Karpas-422 (cell line): ENCODE data around the gene SPACA5. TPM values are rescaled to one million over a fixed set of nuclear protein-coding genes. Genes with fewer than 3 reads are reported as not detected.
"Not testable (repeated sequence)": the region's sequence is repeated elsewhere in the genome, so short reads cannot be mapped to it uniquely, and the experiment has no call there.

ENCODE experiments used
- DNase-seq: peaks from one replicate; pipeline ENCODE4 v3.0.0-alpha.2; 2015
- H2AFZ ChIP-seq: fragments of 200-600 bp; sonication (generic); 2 replicates; pipeline ENCODE4 v1.6.1; 2014; ENCODE audit warnings: antibody characterized with exemption, low read length, mixed read lengths
- H3K27ac ChIP-seq: fragments of 200-600 bp; sonication (generic); 2 replicates; pipeline ENCODE4 v1.5.1; 2014; ENCODE audit warnings: mild to moderate bottlenecking, low read length, moderate library complexity
- H3K27me3 ChIP-seq: fragments of 200-600 bp; sonication (generic); 2 replicates; pipeline ENCODE4 v1.6.1; 2014; ENCODE audit warnings: low read length, mixed read lengths
- H3K36me3 ChIP-seq: fragments of 200-600 bp; sonication (generic); 2 replicates; pipeline ENCODE4 v1.6.1; 2014; ENCODE audit warnings: low read length, mixed read lengths; ENCODE audit not compliant: insufficient read depth
- H3K4me1 ChIP-seq: fragments of 200-600 bp; sonication (generic); 2 replicates; pipeline ENCODE4 v1.6.1; 2014; ENCODE audit warnings: mild to moderate bottlenecking, low read length, mixed read lengths
- H3K4me2 ChIP-seq: fragments of 200-600 bp; sonication (generic); 2 replicates; pipeline ENCODE4 v1.6.1; 2014; ENCODE audit warnings: low read length, low read depth, mild to moderate bottlenecking; ENCODE audit not compliant: poor library complexity, severe bottlenecking
- H3K4me3 ChIP-seq: fragments of 200-600 bp; sonication (generic); 2 replicates; pipeline ENCODE4 v1.5.1; 2014; ENCODE audit warnings: mild to moderate bottlenecking, antibody characterized with exemption, low read length, mixed read lengths
- H3K79me2 ChIP-seq: fragments of 200-600 bp; sonication (generic); 2 replicates; pipeline ENCODE4 v1.6.1; 2014; ENCODE audit warnings: mild to moderate bottlenecking, low read length, mixed read lengths
- H3K9ac ChIP-seq: fragments of 200-600 bp; sonication (generic); 2 replicates; pipeline ENCODE4 v1.6.0; 2014; ENCODE audit warnings: low read length
- H3K9me2 ChIP-seq: fragments of 200-600 bp; sonication (generic), shearing (Covaris generic); replicated peaks from 2 replicates; pipeline ENCODE4 v1.6.0; 2014; ENCODE audit warnings: mild to moderate bottlenecking, low read length, moderate library complexity; ENCODE audit not compliant: insufficient read depth
- H3K9me3 ChIP-seq: fragments of 300-700, 200-600 bp; sonication (generic); 2 replicates; pipeline ENCODE4 v1.6.1; 2014; ENCODE audit warnings: low read length, mixed read lengths
- H4K20me1 ChIP-seq: fragments of 200-600 bp; sonication (generic); 2 replicates; pipeline ENCODE4 v1.6.1; 2014; ENCODE audit warnings: mild to moderate bottlenecking, antibody characterized with exemption, low read length, low read depth; ENCODE audit not compliant: insufficient read depth
- total RNA-seq: library from RNA; depleted of rRNA; stranded (reverse); fragments of >200 nt; shearing (Covaris generic); gene quantifications from 2 replicates; pipeline ENCODE4 v1.2.3, GENCODE V29; 2014; ENCODE audit warnings: low replicate concordance; rRNA removed

SPACA5 gene
- not detected in 2 replicates for total RNA-seq

DNA sequence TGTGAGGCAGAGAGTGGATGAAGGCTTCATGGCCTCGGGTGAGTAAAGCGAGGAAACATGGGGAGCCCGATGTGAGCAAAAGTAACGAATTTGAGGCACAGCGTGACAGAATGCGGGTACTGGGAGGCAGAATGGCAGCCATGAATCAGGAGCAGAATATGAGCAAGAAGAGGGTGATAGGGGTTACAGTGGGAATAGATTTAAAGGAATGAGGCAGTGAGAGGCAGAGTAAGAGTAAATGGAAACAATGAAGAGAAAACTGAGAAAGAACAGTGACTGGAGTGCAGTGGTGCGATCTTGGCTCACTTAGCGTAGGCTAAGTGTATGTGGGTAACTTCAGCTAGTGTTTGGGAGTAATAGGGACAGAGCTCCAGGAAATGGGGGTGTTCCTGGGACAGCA lies at the start of gene SPACA5:
TSS of gene SPACA5 (plus strand) at position 301 of the 400 bp plus-strand sequence. CDS start 815 bp downstream, outside the sequence.
- peaks cover 15% of the 10 kb centered on the region for H3K79me2 ChIP-seq
- H3K36me3 ChIP-seq, H3K4me2 ChIP-seq, H3K9me3 ChIP-seq, H3K4me1 ChIP-seq, H3K4me3 ChIP-seq, H3K9ac ChIP-seq, H3K27me3 ChIP-seq, H3K9me2 ChIP-seq, H3K27ac ChIP-seq, H2AFZ ChIP-seq, DNase-seq, H4K20me1 ChIP-seq: not testable (repeated sequence)

DNA sequence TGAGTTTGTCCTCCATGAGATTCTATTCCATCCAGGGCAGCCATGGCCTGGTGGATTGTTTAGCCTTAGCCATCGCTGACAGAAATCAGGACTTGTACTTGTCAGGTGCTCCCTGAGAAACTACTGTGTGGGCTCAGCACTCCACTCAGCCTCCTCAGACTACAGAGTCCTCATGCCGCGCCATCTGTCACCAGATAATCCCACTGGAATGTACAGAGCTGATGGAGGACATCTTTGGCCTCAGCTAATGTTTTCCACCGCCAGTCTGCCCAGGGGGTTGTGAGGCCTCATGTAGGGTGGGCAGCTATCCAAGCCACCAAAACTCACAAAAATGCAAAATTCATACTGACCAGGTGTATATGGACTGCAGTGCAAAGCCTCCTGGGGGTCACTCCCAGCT lies 48.6 kb upstream of the SPACA5 start:
- H3K4me1 ChIP-seq, result peaks cover 15% of the 10 kb centered on the region
- H3K4me3 ChIP-seq, H3K27ac ChIP-seq, H3K36me3 ChIP-seq, H3K9ac ChIP-seq, DNase-seq, H3K27me3 ChIP-seq, H4K20me1 ChIP-seq, H3K9me3 ChIP-seq, H3K4me2 ChIP-seq, H3K79me2 ChIP-seq, H2AFZ ChIP-seq, H3K9me2 ChIP-seq: not testable (repeated sequence)

DNA sequence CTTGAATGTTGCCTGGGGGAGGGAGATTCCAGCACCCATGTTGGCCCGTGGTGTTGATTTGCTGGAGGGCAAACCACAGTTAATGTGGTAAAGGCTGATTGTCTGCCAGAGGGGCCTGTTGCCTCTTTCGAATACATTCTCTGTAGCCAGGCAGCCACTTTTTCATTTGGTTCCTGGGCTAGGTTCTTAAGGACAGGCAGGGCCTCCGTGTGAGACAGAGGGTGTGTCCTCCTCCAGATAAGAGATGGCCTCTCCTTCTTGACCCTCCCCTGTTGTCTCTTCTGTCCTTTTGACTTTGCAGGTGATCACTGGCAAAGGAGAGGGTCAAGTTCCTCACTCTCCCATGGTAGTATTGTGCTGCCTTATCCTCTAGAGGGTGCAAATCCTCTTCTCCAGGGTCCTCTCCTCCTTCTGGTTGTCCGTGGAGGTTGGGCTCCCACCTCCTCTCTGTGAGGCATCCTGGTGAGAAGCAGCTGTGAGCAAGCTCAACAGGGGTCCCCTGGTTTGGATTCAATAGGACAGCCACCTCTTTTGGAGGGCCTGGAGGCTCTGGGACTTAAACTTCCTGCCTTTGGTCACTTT lies 47.9 kb upstream of the SPACA5 start:
- H3K4me3 ChIP-seq, result no peak overlapping the region
- peaks cover 15% of the 10 kb centered on the region for H3K4me1 ChIP-seq
- no peaks in the 10 kb centered on the region for H3K27me3 ChIP-seq
- no peak overlapping the region for H3K9ac ChIP-seq
- H3K9me3 ChIP-seq, result no peaks in the 10 kb centered on the region
- H3K36me3 ChIP-seq, result no peaks in the 10 kb centered on the region
- H2AFZ ChIP-seq, result no peak overlapping the region
- DNase-seq, result peak; percentile 69
- no peaks in the 10 kb centered on the region for H3K79me2 ChIP-seq
- no peak overlapping the region for H3K4me2 ChIP-seq
- no peaks in the 10 kb centered on the region for H3K9me2 ChIP-seq
- H3K27ac ChIP-seq, result no peak overlapping the region
- no peaks in the 10 kb centered on the region for H4K20me1 ChIP-seq

DNA sequence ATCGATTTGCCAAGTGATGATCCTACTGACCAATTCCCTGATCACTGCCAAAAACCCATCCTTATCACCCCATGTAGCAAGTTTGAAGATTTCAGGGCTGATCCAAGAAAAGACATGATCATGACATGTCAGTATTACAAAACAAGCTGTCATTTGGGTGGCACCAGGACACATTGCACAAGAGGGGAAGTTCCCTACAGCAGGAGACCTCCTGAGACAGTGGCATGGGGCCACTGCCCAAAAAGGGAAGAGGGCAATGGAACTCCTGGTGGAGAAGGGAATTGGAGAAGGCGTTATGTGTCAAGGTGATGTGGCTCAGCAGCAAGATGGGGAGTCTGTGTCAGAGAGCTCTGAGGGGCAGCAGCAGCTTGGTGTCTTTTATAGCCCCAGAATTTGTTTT lies 46.4 kb upstream of the SPACA5 start:
- no peaks in the 10 kb centered on the region for H4K20me1 ChIP-seq
- no peaks in the 10 kb centered on the region for H3K79me2 ChIP-seq
- no peak overlapping the region for H3K9ac ChIP-seq
- no peak overlapping the region for H2AFZ ChIP-seq
- DNase-seq, result no peak
- H3K27ac ChIP-seq, result no peak overlapping the region
- H3K27me3 ChIP-seq, result no peaks in the 10 kb centered on the region
- peaks cover 15% of the 10 kb centered on the region for H3K4me1 ChIP-seq
- H3K4me3 ChIP-seq, result no peak overlapping the region
- no peaks in the 10 kb centered on the region for H3K9me3 ChIP-seq
- H3K36me3 ChIP-seq, result no peaks in the 10 kb centered on the region
- H3K9me2 ChIP-seq, result no peaks in the 10 kb centered on the region
- peak overlapping the region; percentile 40 for H3K4me2 ChIP-seq

DNA sequence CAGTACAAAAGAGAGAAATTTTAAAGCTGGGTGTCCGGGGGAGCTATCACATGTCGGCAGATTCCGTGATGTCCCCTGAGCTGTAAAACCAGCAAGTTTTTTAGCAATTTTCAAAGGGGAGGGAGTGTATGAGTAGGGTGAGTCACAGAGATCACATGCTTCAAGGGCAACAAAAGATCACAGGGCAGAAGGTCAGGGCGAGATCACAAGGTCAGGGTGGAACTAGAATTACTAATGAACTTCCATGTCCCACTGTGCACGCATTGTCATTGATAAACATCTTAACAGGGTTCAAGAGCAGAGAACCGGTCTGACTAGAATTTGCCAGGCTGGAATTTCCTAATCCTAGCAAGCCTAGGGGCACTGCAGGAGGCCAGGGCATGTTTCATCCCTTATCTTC lies 45.0 kb upstream of the SPACA5 start:
- not testable (repeated sequence) for H3K27ac ChIP-seq, H3K9me2 ChIP-seq, H3K4me3 ChIP-seq, H4K20me1 ChIP-seq, H3K9ac ChIP-seq, H3K4me2 ChIP-seq, H3K79me2 ChIP-seq, H3K36me3 ChIP-seq, H3K9me3 ChIP-seq, H3K27me3 ChIP-seq, DNase-seq, H2AFZ ChIP-seq
- H3K4me1 ChIP-seq, result peaks cover 15% of the 10 kb centered on the region

DNA sequence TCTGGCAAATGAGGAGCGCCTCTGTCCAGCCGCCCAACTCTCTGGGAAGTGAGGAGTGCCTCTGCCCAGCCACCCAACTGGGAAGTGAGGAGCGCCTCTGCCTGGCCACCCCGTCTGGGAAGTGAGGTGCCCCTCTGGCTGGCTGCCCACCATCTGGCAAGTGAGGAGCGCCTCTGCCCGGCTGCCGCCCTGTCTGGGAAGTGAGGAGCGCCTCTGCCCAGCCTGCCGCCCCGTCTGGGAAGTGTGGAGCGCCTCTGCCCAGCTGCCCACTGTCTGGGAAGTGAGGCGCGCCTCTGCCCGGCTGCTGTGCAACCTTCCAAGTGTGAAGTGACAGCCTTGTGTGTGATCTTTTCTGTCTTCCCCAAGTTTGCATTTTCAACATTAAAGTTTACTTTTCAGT lies 41.3 kb upstream of the SPACA5 start:
- H3K4me1 ChIP-seq, result peaks cover 11% of the 10 kb centered on the region
- not testable (repeated sequence) for DNase-seq, H3K4me2 ChIP-seq, H4K20me1 ChIP-seq, H3K79me2 ChIP-seq, H3K36me3 ChIP-seq, H2AFZ ChIP-seq, H3K27me3 ChIP-seq, H3K9me3 ChIP-seq, H3K9ac ChIP-seq, H3K27ac ChIP-seq, H3K4me3 ChIP-seq, H3K9me2 ChIP-seq

DNA sequence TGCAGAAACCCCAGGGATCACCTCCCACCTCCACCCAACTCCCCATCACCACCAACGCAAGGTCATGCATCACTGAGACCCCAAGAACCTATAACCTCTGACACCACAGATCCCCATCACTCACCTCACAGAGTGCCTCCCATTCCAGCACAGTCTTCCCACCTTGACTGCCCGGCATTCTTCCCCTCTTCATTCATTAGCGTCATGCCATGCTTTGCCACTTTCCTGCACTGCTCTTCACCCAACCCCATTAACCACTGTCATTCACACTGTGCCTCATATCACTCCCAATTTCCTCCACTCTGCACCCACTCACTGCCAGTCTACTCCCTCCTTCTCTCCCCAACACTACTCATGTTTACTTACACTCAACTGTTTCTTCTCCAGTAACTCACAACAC lies 33.6 kb upstream of the SPACA5 start:
- Histone ChIP-seq H2AFZ (no peak overlapping the region), H3K4me1 (no peaks in the 10 kb centered on the region), H3K9me3 (peaks cover 45% of the 10 kb centered on the region), H3K4me3 (no peak overlapping the region), H3K4me2 (no peak overlapping the region), H3K79me2 (no peaks in the 10 kb centered on the region), H4K20me1 (no peaks in the 10 kb centered on the region), H3K9ac (no peak overlapping the region), H3K9me2 (no peaks in the 10 kb centered on the region), H3K27ac (no peak overlapping the region), H3K27me3 (no peaks in the 10 kb centered on the region), H3K36me3 (peaks cover 31% of the 10 kb centered on the region)
- no peak for DNase-seq

DNA sequence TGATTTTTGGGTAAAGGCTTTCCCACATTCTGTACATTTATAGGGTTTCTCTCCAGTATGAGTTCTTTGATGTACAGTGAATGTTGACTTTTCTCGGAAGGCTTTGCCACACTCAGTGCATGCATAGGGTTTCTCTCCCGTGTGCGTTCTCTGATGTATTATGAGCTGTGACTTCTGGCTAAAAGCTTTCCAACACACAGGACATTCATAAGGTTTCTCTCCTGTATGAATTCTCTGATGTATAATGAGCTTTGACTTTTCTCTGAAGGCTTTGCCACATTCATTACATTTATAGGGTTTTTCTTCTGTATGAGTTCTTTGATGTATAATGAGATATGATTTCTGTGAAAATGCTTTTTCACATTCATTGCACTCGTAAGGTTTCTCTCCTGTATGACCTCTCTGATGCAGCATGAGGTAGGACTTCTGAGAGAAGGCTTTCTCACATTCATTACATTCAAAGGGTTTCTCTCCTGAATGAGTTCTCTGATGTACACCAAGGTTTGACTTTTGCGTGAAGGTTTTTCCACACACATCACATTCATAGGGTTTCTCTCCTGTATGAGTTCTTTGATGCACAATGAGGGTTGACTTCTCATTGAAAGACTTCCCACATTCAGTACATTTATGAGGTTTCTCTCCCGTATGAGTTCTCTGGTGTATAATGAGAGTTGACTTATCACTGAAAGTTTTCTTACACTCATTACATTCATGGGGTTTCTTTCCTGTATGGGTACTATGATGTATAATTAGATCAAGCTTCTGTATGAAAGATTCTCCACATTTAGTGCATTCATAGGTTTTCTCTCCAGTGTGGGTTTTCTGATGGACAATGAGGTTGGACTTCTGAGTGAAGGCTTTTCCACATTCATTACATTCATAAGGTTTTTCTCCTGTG lies 30.3 kb upstream of the SPACA5 start:
- no peak overlapping the region for H3K9ac ChIP-seq
- H3K79me2 ChIP-seq, result no peaks in the 10 kb centered on the region
- H3K27me3 ChIP-seq, result no peaks in the 10 kb centered on the region
- H3K9me3 ChIP-seq, result peaks cover 64% of the 10 kb centered on the region
- H3K4me2 ChIP-seq, result no peak overlapping the region
- no peaks in the 10 kb centered on the region for H3K9me2 ChIP-seq
- peaks cover 61% of the 10 kb centered on the region for H3K36me3 ChIP-seq
- no peak for DNase-seq
- H4K20me1 ChIP-seq, result no peaks in the 10 kb centered on the region
- no peak overlapping the region for H2AFZ ChIP-seq
- no peaks in the 10 kb centered on the region for H3K4me1 ChIP-seq
- no peak overlapping the region for H3K27ac ChIP-seq
- H3K4me3 ChIP-seq, result 0 out of 2 replicates have a peak overlapping the region, but pooled peaks have one; percentile 7
